Mucosa of rectum (tissue), 2 donors: ENCODE results near the gene RNF212.

Experiments
- H3K27ac ChIP-seq, 2 donors: one replicate each; pipeline ENCODE4 v1.7.0; 2013; ENCODE audit warnings: inconsistent platforms in 2 of 2, low read depth in 2 of 2, low read length in 2 of 2
- H3K27me3 ChIP-seq, 2 donors: one replicate each; pipeline ENCODE4 v1.7.0; 2013; ENCODE audit warnings: low read length in 2 of 2; ENCODE audit not compliant: control insufficient read depth in 2 of 2, insufficient read depth in 2 of 2
- H3K36me3 ChIP-seq, 2 donors: one replicate each; pipeline ENCODE4 v1.7.0; 2013; ENCODE audit warnings: low read length in 2 of 2; ENCODE audit not compliant: control insufficient read depth in 2 of 2, insufficient read depth in 2 of 2
- H3K4me1 ChIP-seq, 2 donors: one replicate each; pipeline ENCODE4 v1.7.0; 2013; ENCODE audit warnings: low read length in 2 of 2, mild to moderate bottlenecking in 1 of 2; ENCODE audit not compliant: control insufficient read depth in 2 of 2, insufficient read depth in 2 of 2
- H3K4me3 ChIP-seq, 2 donors: one replicate each; pipeline ENCODE4 v1.7.0; 2013; ENCODE audit warnings: low read length in 2 of 2
- H3K9ac ChIP-seq, 2 donors: one replicate each; pipeline ENCODE4 v1.7.0; 2013; ENCODE audit warnings: low read length in 2 of 2, low read depth in 1 of 2, mild to moderate bottlenecking in 1 of 2
- H3K9me3 ChIP-seq, 2 donors: one replicate each; pipeline ENCODE4 v1.7.0; 2013; ENCODE audit warnings: low read length in 2 of 2; ENCODE audit not compliant: control insufficient read depth in 2 of 2
- donor health status: healthy.
- donor health status: Normal muscosa, but diverticular disease.

RNF212 gene

GRCh38 chr4:1030031-1030430, 83.3 kb downstream of the RNF212 start:
- Histone ChIP-seq H3K27ac (no peak overlapping the region), H3K27me3 (peaks cover 12 to 19% of the 10 kb centered on the region in 2 donors), H3K9me3 (no peaks in the 10 kb centered on the region), H3K4me3 (no peak overlapping the region), H3K9ac (no peak overlapping the region), H3K36me3 (peaks cover 7 to 9% of the 10 kb centered on the region in 2 donors), H3K4me1 (peaks cover 3 to 10% of the 10 kb centered on the region in 2 donors)

- Histone ChIP-seq H3K4me3 (no peak overlapping the region), H3K27ac (no peak overlapping the region), H3K27me3 (peaks cover 12 to 19% of the 10 kb centered on the region in 2 donors), H3K9me3 (no peaks in the 10 kb centered on the region), H3K9ac (no peak overlapping the region), H3K36me3 (peaks cover 7 to 9% of the 10 kb centered on the region in 2 donors), H3K4me1 (peaks cover 3 to 10% of the 10 kb centered on the region in 2 donors)
These were observed 83.8 kb downstream of the RNF212 start for GRCh38 chr4:1029529-1029928.

DNA sequence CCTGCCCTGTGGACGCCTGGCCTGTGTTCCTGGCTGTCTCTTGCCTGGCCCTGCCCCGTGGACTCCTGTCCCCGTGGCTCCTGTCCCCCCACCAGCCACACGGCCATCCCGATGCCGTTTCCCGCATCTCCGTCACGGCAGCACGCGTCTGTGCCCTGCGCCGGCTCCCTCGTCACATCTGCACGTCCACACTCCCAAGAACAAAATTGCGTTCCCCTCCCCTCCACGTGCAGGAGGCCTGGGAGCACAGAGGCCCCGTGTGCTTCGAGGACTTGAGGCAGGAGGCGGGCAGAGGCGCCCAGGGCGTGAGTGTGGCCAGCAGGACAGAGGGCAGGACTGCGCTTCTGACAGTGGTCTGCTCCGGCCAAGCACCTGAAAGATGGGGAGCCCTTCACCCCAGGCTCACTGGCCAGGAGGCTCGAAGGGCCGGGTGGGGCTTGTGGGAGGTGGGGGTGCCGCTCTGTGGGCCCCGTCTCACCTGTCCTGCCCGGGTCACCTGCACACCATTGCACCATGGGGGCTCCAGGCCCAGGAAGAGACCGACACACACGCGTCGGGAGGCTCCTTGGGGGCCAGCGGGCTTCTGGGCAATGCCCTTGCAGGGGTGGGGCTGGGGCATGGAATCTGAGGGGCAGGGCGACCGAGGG, 84.7 kb downstream of the RNF212 start:
- peaks cover 7 to 9% of the 10 kb centered on the region in 2 donors for H3K36me3 ChIP-seq
- no peak overlapping the region for H3K9ac ChIP-seq
- no peak overlapping the region for H3K4me3 ChIP-seq
- peaks cover 12 to 19% of the 10 kb centered on the region in 2 donors for H3K27me3 ChIP-seq
- no peaks in the 10 kb centered on the region for H3K9me3 ChIP-seq
- H3K27ac ChIP-seq = no peak overlapping the region
- H3K4me1 ChIP-seq = peaks cover 3 to 7% of the 10 kb centered on the region in 2 donors

- Histone ChIP-seq H3K36me3 (peaks cover 7 to 9% of the 10 kb centered on the region in 2 donors), H3K4me1 (peaks cover 3 to 4% of the 10 kb centered on the region in 2 donors), H3K9ac (no peak overlapping the region), H3K9me3 (no peaks in the 10 kb centered on the region), H3K27ac (no peak overlapping the region), H3K27me3 (peaks cover 12 to 14% of the 10 kb centered on the region in 2 donors), H3K4me3 (no peak overlapping the region)
These were observed 85.5 kb downstream of the RNF212 start for GRCh38 chr4:1027915-1028238.

GRCh38 chr4:1027219-1027914, 86.0 kb downstream of the RNF212 start:
- peaks cover 11 to 12% of the 10 kb centered on the region in 2 donors for H3K27me3 ChIP-seq
- H3K36me3 ChIP-seq = peaks cover 7 to 9% of the 10 kb centered on the region in 2 donors
- H3K9me3 ChIP-seq = no peaks in the 10 kb centered on the region
- no peak overlapping the region for H3K9ac ChIP-seq
- H3K4me1 ChIP-seq = peaks cover 7% of the 10 kb centered on the region in 2 donors
- no peak overlapping the region for H3K4me3 ChIP-seq
- H3K27ac ChIP-seq = no peak overlapping the region

DNA sequence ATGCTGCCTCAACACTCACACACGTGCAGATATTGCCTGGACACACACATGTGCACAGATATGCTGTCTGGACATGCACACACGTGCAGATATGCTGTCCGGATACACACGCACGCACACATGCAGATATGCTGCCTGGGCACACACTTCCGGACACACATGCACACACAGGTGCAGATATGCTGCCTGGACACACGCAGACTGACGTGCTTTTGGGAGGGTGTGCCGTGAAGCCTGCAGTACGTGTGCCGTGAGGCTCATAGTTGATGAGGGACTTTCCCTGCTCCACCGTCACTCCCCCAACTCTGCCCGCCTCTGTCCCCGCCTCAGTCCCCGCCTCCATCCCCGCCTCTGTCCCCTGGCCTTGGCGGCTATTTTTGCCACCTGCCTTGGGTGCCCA, 87.2 kb downstream of the RNF212 start:
- Histone ChIP-seq H3K4me1 (peaks cover 10 to 15% of the 10 kb centered on the region in 2 donors), H3K4me3 (no peak overlapping the region), H3K27ac (no peak overlapping the region), H3K9me3 (no peaks in the 10 kb centered on the region), H3K9ac (no peak overlapping the region), H3K36me3 (peaks cover 7 to 9% of the 10 kb centered on the region in 2 donors), H3K27me3 (peaks cover 8 to 11% of the 10 kb centered on the region in 2 donors)

DNA sequence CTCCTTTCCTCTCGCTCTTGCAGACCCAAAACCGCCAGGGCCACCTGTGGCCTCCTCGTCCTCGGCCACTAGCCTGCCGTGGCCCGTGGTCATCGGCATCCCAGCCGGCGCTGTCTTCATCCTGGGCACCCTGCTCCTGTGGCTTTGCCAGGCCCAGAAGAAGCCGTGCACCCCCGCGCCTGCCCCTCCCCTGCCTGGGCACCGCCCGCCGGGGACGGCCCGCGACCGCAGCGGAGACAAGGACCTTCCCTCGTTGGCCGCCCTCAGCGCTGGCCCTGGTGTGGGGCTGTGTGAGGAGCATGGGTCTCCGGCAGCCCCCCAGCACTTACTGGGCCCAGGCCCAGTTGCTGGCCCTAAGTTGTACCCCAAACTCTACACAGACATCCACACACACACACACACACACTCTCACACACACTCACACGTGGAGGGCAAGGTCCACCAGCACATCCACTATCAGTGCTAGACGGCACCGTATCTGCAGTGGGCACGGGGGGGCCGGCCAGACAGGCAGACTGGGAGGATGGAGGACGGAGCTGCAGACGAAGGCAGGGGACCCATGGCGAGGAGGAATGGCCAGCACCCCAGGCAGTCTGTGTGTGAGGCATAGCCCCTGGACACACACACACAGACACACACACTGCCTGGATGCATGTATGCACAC, 88.3 kb downstream of the RNF212 start:
- Histone ChIP-seq H3K27me3 (peaks cover 7 to 11% of the 10 kb centered on the region in 2 donors), H3K9ac (no peak overlapping the region), H3K27ac (no peak overlapping the region), H3K36me3 (peaks cover 7 to 9% of the 10 kb centered on the region in 2 donors), H3K9me3 (no peaks in the 10 kb centered on the region), H3K4me1 (peaks cover 10 to 15% of the 10 kb centered on the region in 2 donors), H3K4me3 (no peak overlapping the region)

DNA sequence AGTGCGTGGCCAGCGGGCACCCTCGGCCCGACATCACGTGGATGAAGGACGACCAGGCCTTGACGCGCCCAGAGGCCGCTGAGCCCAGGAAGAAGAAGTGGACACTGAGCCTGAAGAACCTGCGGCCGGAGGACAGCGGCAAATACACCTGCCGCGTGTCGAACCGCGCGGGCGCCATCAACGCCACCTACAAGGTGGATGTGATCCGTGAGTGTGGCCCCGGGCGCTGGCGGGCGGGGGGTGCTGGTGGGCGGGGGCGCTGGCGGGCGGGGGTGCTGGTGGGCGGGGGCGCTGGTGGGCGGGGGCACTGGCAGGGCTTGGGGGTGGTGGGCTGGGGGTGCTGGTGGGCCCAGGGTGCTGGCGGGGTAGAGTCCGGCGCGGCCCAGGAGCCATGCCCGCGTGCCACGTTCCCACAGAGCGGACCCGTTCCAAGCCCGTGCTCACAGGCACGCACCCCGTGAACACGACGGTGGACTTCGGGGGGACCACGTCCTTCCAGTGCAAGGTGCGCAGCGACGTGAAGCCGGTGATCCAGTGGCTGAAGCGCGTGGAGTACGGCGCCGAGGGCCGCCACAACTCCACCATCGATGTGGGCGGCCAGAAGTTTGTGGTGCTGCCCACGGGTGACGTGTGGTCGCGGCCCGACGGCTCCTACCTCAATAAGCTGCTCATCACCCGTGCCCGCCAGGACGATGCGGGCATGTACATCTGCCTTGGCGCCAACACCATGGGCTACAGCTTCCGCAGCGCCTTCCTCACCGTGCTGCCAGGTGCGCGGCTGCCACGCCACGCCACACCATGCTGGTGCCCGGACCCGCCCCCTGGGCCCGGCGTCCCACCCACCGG, 89.2 kb downstream of the RNF212 start:
- Histone ChIP-seq H3K4me1 (peaks cover 10 to 15% of the 10 kb centered on the region in 2 donors), H3K27me3 (peaks cover 6 to 8% of the 10 kb centered on the region in 2 donors), H3K36me3 (peaks cover 7 to 9% of the 10 kb centered on the region in 2 donors), H3K9me3 (no peaks in the 10 kb centered on the region), H3K27ac (no peak overlapping the region), H3K4me3 (no peak overlapping the region), H3K9ac (no peak overlapping the region)

DNA sequence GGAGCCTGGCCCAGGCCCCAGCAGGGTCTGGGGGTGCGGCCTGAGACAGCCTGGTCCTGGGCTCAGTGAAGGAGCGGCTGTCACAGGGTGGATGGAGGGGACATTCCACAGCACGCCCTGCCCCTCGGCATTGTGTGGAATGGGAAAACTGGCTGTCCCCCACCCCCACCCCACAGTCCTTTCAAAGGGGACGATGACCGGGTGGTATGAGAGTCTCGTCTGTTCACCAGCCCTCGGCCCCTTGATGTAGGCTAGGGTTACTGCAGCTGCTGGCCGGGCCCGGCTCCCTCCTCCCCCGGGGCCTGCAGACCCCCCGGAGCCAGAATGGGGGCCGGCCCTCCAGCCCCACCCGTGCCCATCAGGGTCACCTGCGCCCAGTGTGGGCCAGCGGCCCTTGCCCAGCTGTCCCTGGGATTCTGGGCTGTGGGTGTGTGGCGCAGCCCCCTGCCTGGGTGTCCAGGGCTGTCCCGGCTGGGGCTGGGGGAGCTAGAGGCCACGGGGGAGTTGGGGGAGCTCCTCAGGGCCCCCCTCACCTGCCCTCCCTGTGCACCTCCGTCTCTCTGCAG, 90.2 kb downstream of the RNF212 start:
- peaks cover 7 to 9% of the 10 kb centered on the region in 2 donors for H3K36me3 ChIP-seq
- peaks cover 0 to 3% of the 10 kb centered on the region in 2 donors for H3K27me3 ChIP-seq
- no peak overlapping the region for H3K27ac ChIP-seq

More for the DNA sequence above, 90.2 kb downstream of the RNF212 start:
- H3K4me3 ChIP-seq = no peak overlapping the region
- no peak overlapping the region for H3K9ac ChIP-seq
- no peaks in the 10 kb centered on the region for H3K9me3 ChIP-seq
- peaks cover 10 to 15% of the 10 kb centered on the region in 2 donors for H3K4me1 ChIP-seq
